ENCODE measurements around the gene ATP8A1.
"Not testable (repeated sequence)": the region's sequence is repeated elsewhere in the genome, so short reads cannot be mapped to it uniquely, and the experiment has no call there.

ATP8A1 gene

GRCh38 chr4:42655921-42656678, 805 bp downstream of the ATP8A1 start:
- peaks cover 35% of the 10 kb centered on the region for H3K36me3 Mint-ChIP-seq (ENCODE audit: low read depth)
- H3K27me3 Mint-ChIP-seq: no peaks in the 10 kb centered on the region
- H3K4me3 Mint-ChIP-seq: peak overlapping the region; percentile 91
- peaks cover 60% of the 10 kb centered on the region for H3K4me1 Mint-ChIP-seq (ENCODE audit: low read depth)
- peak overlapping the region; percentile 92 for H3K27ac Mint-ChIP-seq
- peaks cover 20% of the 10 kb centered on the region for H3K9me3 Mint-ChIP-seq

- Mint-ChIP-seq H3K4me1 (ENCODE audit: low read depth) (peaks cover 66% of the 10 kb centered on the region), H3K4me3 (peak overlapping the region; percentile 91), H3K27me3 (no peaks in the 10 kb centered on the region), H3K27ac (peak overlapping the region; percentile 92), H3K9me3 (peaks cover 23% of the 10 kb centered on the region), H3K36me3 (ENCODE audit: low read depth) (peaks cover 41% of the 10 kb centered on the region)
Measured at GRCh38 chr4:42655269-42655637, 1.7 kb downstream of the ATP8A1 start.

GRCh38 chr4:42654631-42655268, 2.2 kb downstream of the ATP8A1 start:
- H3K4me1 Mint-ChIP-seq (ENCODE audit: low read depth): peaks cover 71% of the 10 kb centered on the region
- H3K27me3 Mint-ChIP-seq: no peaks in the 10 kb centered on the region
- peak overlapping the region; percentile 91 for H3K4me3 Mint-ChIP-seq
- peak overlapping the region; percentile 92 for H3K27ac Mint-ChIP-seq
- peaks cover 23% of the 10 kb centered on the region for H3K9me3 Mint-ChIP-seq
- peaks cover 46% of the 10 kb centered on the region for H3K36me3 Mint-ChIP-seq (ENCODE audit: low read depth)

- no peaks in the 10 kb centered on the region for H3K27me3 Mint-ChIP-seq
- peaks cover 48% of the 10 kb centered on the region for H3K36me3 Mint-ChIP-seq (ENCODE audit: low read depth)
- peaks cover 23% of the 10 kb centered on the region for H3K9me3 Mint-ChIP-seq
- peak overlapping the region; percentile 91 for H3K4me3 Mint-ChIP-seq
- H3K4me1 Mint-ChIP-seq (ENCODE audit: low read depth): peaks cover 76% of the 10 kb centered on the region
- H3K27ac Mint-ChIP-seq: peak overlapping the region; percentile 92
Measured at GRCh38 chr4:42653626-42654560, 3.0 kb downstream of the ATP8A1 start.

GRCh38 chr4:42652529-42653231, 4.2 kb downstream of the ATP8A1 start:
- not testable (repeated sequence) for H3K4me3 Mint-ChIP-seq, H3K27me3 Mint-ChIP-seq
- H3K36me3 Mint-ChIP-seq (ENCODE audit: low read depth): peaks cover 48% of the 10 kb centered on the region
- peaks cover 69% of the 10 kb centered on the region for H3K4me1 Mint-ChIP-seq (ENCODE audit: low read depth)
- H3K27ac Mint-ChIP-seq: peak overlapping the region; percentile 49
- peaks cover 23% of the 10 kb centered on the region for H3K9me3 Mint-ChIP-seq

- peaks cover 83% of the 10 kb centered on the region for H3K4me1 Mint-ChIP-seq (ENCODE audit: low read depth)
Measured at GRCh38 chr4:42649870-42650269, 7.0 kb downstream of the ATP8A1 start.

GRCh38 chr4:42646999-42647541, 9.8 kb downstream of the ATP8A1 start:
- peaks cover 83% of the 10 kb centered on the region for H3K4me1 Mint-ChIP-seq (ENCODE audit: low read depth)
- no peak overlapping the region for H3K27ac Mint-ChIP-seq
- H3K9me3 Mint-ChIP-seq: peaks cover 10% of the 10 kb centered on the region

More at GRCh38 chr4:42649870-42650269, 7.0 kb downstream of the ATP8A1 start:
- Mint-ChIP-seq H3K4me3 (no peak overlapping the region), H3K27ac (no peak overlapping the region), H3K27me3 (no peaks in the 10 kb centered on the region), H3K9me3 (peaks cover 23% of the 10 kb centered on the region), H3K36me3 (ENCODE audit: low read depth) (peaks cover 53% of the 10 kb centered on the region)

GRCh38 chr4:42646013-42646784, 10.7 kb downstream of the ATP8A1 start:
- H3K27ac Mint-ChIP-seq: no peak overlapping the region
- no peak overlapping the region for H3K4me3 Mint-ChIP-seq
- peaks cover 84% of the 10 kb centered on the region for H3K4me1 Mint-ChIP-seq (ENCODE audit: low read depth)
- no peaks in the 10 kb centered on the region for H3K27me3 Mint-ChIP-seq
- peaks cover 4% of the 10 kb centered on the region for H3K9me3 Mint-ChIP-seq
- peaks cover 27% of the 10 kb centered on the region for H3K36me3 Mint-ChIP-seq (ENCODE audit: low read depth)

More at GRCh38 chr4:42646999-42647541, 9.8 kb downstream of the ATP8A1 start:
- Mint-ChIP-seq H3K36me3 (ENCODE audit: low read depth) (peaks cover 36% of the 10 kb centered on the region), H3K4me3 (no peak overlapping the region), H3K27me3 (no peaks in the 10 kb centered on the region)

GRCh38 chr4:42644897-42645296, 12.0 kb downstream of the ATP8A1 start:
- Mint-ChIP-seq H3K36me3 (ENCODE audit: low read depth) (peaks cover 16% of the 10 kb centered on the region), H3K4me1 (ENCODE audit: low read depth) (peaks cover 84% of the 10 kb centered on the region), H3K4me3 (no peak overlapping the region), H3K27me3 (no peaks in the 10 kb centered on the region), H3K9me3 (no peaks in the 10 kb centered on the region), H3K27ac (no peak overlapping the region)

GRCh38 chr4:42643685-42644084, 13.2 kb downstream of the ATP8A1 start:
- Mint-ChIP-seq H3K27me3 (no peaks in the 10 kb centered on the region), H3K4me1 (ENCODE audit: low read depth) (peaks cover 86% of the 10 kb centered on the region), H3K36me3 (ENCODE audit: low read depth) (peaks cover 13% of the 10 kb centered on the region), H3K27ac (peak overlapping the region; percentile 37), H3K4me3 (no peak overlapping the region), H3K9me3 (no peaks in the 10 kb centered on the region)

GRCh38 chr4:42642845-42643615, 13.9 kb downstream of the ATP8A1 start:
- Mint-ChIP-seq H3K36me3 (ENCODE audit: low read depth) (peaks cover 13% of the 10 kb centered on the region), H3K9me3 (no peaks in the 10 kb centered on the region), H3K27me3 (no peaks in the 10 kb centered on the region), H3K4me3 (peak overlapping the region; percentile 35), H3K27ac (peak overlapping the region; percentile 37), H3K4me1 (ENCODE audit: low read depth) (peaks cover 91% of the 10 kb centered on the region)

GRCh38 chr4:42642101-42642797, 14.7 kb downstream of the ATP8A1 start:
- peak overlapping the region; percentile 35 for H3K4me3 Mint-ChIP-seq
- peaks cover 93% of the 10 kb centered on the region for H3K4me1 Mint-ChIP-seq (ENCODE audit: low read depth)
- no peaks in the 10 kb centered on the region for H3K9me3 Mint-ChIP-seq
- no peaks in the 10 kb centered on the region for H3K27me3 Mint-ChIP-seq
- peaks cover 13% of the 10 kb centered on the region for H3K36me3 Mint-ChIP-seq (ENCODE audit: low read depth)
- peak overlapping the region; percentile 68 for H3K27ac Mint-ChIP-seq

Data from stimulated activated naive CD8-positive, alpha-beta T cell treated with anti-CD3 and anti-CD28 coated beads, Interleukin-15, Interleukin-2, amounts not matched to agents 100 ng/mL and 50 ng/mL, for 24 hours (primary cell).